Stimulated activated CD4-positive, alpha-beta T cell treated with anti-CD3 and anti-CD28 coated beads, Interleukin-15, amount 100 ng/mL, for 24 hours (primary cell): ENCODE results near the gene ATG2B.

Experiments
- DNase-seq: peaks from one replicate; pipeline ENCODE4 v3.0.0-alpha.2; 2020

ATG2B gene

GRCh38 chr14:96309133-96309895 is 53.8 kb downstream of the ATG2B start:
- no peak for DNase-seq

- DNase-seq: no peak
These were observed 55.7 kb downstream of the ATG2B start for GRCh38 chr14:96307434-96307833.

GRCh38 chr14:96304956-96305355 is 58.2 kb downstream of the ATG2B start:
- peak; percentile 2 for DNase-seq

GRCh38 chr14:96303981-96304380 is 59.2 kb downstream of the ATG2B start:
- no peak for DNase-seq

- DNase-seq: no peak
These were observed 63.7 kb downstream of the ATG2B start for GRCh38 chr14:96299441-96299840.

- no peak for DNase-seq
These were observed 65.1 kb downstream of the ATG2B start for GRCh38 chr14:96297997-96298515.

GRCh38 chr14:96297000-96297399 is 66.1 kb downstream of the ATG2B start:
- DNase-seq: no peak

GRCh38 chr14:96294246-96294645 is 68.9 kb downstream of the ATG2B start:
- no peak for DNase-seq

GRCh38 chr14:96287856-96288255 is 75.3 kb downstream of the ATG2B start:
- DNase-seq: no peak

- no peak for DNase-seq
These were observed 76.9 kb downstream of the ATG2B start for GRCh38 chr14:96286251-96286650.

- no peak for DNase-seq
These were observed 77.5 kb downstream of the ATG2B start for GRCh38 chr14:96285667-96286066.

- DNase-seq: no peak
These were observed 78.7 kb downstream of the ATG2B start for GRCh38 chr14:96284430-96284829.

- no peak for DNase-seq
These were observed 79.1 kb downstream of the ATG2B start for GRCh38 chr14:96284008-96284407.

- DNase-seq: no peak
These were observed 81.7 kb downstream of the ATG2B start for GRCh38 chr14:96281486-96281885.

GRCh38 chr14:96280104-96280503 is 83.0 kb downstream of the ATG2B start:
- no peak for DNase-seq

- no peak for DNase-seq
These were observed 83.6 kb downstream of the ATG2B start for GRCh38 chr14:96279564-96279963.

GRCh38 chr14:96277890-96278289 is 85.3 kb downstream of the ATG2B start:
- no peak for DNase-seq

- peak; percentile 81 for DNase-seq
These were observed 87.7 kb downstream of the ATG2B start for GRCh38 chr14:96275177-96276112.

- DNase-seq: no peak
These were observed 88.6 kb downstream of the ATG2B start for GRCh38 chr14:96274543-96274942.

GRCh38 chr14:96274122-96274521 is 89.0 kb downstream of the ATG2B start:
- DNase-seq: no peak

GRCh38 chr14:96273629-96274028 is 89.5 kb downstream of the ATG2B start:
- DNase-seq: no peak

- DNase-seq: no peak
These were observed 90.2 kb downstream of the ATG2B start for GRCh38 chr14:96272777-96273473.

- DNase-seq: no peak
These were observed 91.7 kb downstream of the ATG2B start for GRCh38 chr14:96271421-96271762.
